ENCODE data around the gene POLN.

POLN gene

GRCh38 chr4:2241410-2242353 lies at the start of gene POLN, which contains the start of gene HAUS3:
TSS of gene POLN (minus strand) at chr4:2242121. CDS start at chr4:2229231, 12,890 bp downstream.
TSS of gene HAUS3 (minus strand) at chr4:2242121. CDS start at chr4:2240946, 1,175 bp downstream.
- DNase-seq (ENCODE audit: low read depth, low spot score): no peak

GRCh38 chr4:2290974-2291704 lies 49.2 kb upstream of the POLN start:
- DNase-seq (ENCODE audit: low read depth, low spot score): no peak

DNA sequence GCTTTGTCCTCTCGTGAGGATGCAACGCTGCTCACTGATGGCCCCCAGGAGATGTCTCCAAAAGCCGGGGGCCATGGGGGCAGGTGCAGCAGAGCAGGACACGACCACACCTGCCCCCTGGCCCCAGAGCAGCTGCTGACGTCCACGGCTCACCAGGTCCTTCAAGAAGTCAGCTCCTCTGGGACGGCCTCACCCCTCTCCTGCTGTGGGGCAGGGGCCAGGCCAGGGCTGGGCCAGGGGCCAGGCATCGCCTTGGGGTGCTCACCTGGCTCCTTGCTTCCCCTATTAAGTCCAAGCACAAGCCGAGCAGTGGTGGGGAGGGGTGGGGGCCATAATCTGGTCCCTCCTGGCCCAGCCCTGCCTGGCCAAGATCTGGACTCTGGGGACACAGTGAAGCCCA lies 48.6 kb upstream of the POLN start:
- no peak for DNase-seq (ENCODE audit: low read depth, low spot score)

- DNase-seq (ENCODE audit: low read depth, low spot score): no peak
Measured at GRCh38 chr4:2289955-2290333, 48.0 kb upstream of the POLN start.

DNA sequence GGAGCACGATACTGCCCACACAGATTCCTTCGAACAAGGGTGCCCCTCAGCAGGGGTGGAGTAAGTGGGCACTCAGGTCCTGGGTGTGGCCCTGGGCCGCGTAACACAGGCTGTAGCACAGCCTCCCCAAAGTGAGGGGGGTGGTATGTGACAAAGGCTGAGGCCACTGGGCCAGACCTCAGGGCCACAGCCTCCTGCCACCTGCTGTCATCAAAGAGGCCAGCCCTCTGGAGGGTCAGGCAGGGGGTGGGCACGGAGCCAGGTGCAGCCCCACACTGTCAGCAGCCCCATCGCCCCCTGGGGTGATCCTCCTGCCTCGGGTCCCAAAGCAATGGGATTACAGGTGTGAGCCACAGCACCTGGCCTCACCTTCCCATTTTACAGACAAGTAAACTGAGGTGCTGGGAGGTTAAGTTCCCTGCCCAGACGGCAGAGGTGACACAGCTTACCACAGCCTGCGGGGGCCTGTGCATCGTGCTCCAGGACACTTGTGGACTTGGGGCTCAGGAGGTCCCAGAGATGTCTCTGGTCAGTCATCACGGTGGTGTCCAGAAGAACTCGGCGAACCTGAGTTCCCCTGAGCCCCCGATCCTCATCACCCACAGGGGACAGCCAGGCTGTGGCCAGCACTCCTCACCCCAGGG lies 47.5 kb upstream of the POLN start:
- no peak for DNase-seq (ENCODE audit: low read depth, low spot score)

DNA sequence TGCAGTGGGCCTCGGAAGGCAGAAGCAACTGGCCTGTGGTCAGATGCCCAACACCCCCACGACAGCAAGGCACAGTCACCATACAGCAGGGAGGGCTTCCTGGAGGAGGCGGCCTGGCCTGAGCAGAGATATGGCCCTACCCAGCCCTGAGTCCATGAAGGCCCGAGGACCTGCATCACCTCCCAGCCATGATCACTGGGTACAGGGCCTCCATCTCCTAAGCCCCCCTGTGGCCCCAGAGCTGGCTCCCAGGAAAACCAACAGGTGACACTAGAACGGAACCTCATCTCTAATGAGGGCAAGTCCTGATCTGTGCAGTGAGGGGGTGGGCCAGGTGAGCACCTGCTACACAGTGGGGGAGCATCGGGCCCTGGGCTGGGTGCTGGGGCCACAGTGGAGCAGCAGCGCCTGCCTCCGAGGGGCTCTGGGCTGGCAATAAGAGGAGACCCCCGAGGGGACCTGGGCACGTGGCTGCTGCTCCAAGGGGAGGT lies 46.2 kb upstream of the POLN start:
- no peak for DNase-seq (ENCODE audit: low read depth, low spot score)

DNA sequence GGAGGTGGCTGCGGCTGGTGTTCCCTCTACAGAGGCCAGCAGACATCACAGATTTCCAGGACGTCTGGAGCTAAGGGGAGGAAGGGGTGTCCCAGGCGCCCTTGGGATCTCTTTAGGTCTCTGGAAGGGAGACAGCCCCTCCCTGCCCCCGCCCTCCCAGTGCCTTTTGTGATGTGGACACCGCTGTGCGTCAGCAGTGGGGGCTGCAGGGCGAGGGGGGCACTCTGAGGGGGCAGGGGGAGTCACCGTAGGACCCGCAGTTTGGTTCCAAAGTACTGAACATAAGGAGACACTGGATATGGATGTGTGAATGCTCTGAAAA lies 45.6 kb upstream of the POLN start:
- no peak for DNase-seq (ENCODE audit: low read depth, low spot score)

DNA sequence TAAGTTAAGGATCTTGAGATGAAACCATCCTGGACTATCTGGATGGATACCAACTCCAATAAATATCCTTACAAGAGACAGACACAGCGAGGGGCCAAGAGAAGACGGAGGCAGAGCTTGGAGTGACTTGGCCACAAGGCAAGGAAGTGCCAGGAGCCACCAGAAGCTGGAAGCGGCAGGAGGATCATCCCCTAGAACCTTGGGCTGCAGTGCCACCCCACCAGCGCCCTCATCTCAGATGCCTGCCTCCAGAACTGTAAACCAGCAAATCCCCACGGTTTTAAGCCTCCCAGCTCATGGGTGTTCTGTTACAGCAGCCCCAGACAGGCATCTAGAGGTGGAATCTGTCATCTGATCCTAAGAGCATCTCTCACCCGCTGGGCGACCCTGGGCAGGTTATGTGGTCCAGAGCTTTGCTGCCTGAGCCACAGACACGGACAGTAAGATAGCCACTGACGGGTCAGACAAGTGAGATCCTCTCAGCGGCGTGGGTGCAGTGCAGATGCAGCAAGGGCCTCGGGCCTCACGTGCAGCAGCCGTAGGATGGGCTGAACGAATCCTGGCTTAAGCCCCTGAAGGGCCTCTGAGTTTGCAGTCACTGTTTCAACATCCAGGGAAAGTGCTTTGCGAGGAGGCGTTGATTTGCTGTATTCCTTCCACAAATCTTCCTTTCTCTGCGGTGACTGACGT lies 45.1 kb upstream of the POLN start:
- no peak for DNase-seq (ENCODE audit: low read depth, low spot score)

DNA sequence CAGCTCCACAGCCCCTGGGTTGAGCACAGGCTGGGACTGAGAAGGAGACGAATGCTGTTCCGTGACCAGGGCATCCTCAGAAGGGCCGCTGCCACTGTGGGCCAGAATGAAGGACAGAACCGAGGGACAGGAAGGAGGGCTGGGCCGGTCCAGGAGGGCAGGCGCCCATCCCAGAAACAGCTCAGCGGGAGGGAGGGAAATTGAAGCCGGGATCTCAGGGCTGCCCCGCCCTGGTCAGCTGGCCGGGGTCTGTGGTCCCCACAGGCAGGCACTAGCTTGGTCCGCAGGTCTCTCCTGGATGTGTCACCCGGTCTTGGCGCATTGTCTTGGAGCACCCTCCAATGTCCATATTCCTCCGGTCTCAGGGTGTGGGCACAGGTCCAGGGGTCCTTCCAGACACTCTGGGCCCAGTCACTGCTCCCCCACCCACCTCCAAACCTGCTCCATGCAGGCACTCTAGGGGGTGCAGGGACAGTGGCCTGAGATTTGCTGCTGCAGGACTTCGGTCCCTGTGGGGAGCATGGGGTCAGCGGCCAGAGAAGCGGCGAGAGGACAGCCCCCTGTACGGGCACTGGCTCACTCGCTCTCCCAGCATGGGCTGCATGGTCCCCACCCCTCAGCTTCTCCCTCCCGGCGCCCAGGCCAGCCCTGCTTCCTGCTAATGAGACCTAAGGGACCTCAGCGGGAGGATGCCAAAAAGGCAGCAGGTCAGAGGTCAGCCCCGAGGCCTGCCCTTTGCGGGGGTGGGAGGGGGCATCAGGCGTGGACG lies 43.9 kb upstream of the POLN start:
- no peak for DNase-seq (ENCODE audit: low read depth, low spot score)

- no peak for DNase-seq (ENCODE audit: low read depth, low spot score)
Measured at GRCh38 chr4:2284934-2285612, 43.2 kb upstream of the POLN start.

- no peak for DNase-seq (ENCODE audit: low read depth, low spot score)
Measured at GRCh38 chr4:2284161-2284933, 42.4 kb upstream of the POLN start.

DNA sequence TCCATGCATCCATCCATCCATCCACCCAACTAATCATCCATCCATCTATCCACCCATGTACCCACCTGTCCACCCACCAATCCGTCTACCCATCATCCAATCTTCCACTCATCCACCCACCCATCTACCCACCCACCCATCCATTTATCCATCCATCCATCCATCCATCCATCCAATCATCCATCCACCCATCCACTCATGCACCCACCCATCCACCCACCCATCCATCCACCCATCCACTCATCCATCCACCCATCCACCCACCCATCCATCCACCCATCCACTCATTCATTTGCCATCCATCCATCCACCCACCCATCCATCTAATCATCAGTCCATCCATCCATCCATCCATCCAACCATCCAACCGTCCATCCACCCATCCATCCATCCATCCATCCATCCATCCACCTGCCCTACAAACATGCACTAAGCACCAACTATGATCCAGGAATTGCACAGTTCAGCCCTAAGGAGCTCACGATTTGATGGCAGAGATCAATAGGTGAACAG lies 41.3 kb upstream of the POLN start:
- no peak for DNase-seq (ENCODE audit: low read depth, low spot score)

DNA sequence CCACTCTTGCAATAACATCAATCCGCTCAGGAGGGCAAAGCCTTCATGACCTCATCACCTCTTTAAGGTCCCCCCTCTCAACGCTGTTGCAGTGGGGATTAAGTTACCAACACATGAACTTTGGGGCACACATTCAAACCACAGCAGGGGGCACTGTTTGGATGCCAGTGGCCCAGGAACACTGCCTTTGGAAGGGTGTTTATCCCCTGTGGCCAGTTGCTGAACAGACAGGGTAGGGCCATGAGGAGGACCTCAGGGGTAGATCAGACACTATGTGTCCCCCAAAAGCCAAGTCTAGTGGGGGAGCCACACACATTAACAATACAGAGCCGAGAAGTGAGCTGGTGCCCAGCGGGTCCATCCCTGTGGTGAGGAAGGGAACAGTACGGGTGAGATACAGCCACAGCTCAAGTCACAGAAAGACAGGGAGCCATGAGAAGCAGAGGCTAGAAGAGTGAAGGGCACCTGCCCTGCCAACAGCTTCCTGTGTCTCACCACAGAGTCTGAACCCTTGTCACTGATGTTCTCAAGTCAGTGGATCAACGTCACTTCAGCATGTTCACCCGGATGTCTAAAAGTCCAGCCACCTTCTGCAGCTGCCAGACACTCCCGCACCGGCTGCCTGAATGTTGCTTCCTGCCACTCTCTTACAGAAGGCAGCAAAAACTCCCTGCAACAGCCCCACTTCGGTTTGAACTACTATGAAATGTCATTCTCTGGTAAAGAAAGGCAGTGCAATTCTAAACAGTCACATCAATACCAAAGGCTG lies 39.8 kb upstream of the POLN start:
- DNase-seq (ENCODE audit: low read depth, low spot score): no peak

DNA sequence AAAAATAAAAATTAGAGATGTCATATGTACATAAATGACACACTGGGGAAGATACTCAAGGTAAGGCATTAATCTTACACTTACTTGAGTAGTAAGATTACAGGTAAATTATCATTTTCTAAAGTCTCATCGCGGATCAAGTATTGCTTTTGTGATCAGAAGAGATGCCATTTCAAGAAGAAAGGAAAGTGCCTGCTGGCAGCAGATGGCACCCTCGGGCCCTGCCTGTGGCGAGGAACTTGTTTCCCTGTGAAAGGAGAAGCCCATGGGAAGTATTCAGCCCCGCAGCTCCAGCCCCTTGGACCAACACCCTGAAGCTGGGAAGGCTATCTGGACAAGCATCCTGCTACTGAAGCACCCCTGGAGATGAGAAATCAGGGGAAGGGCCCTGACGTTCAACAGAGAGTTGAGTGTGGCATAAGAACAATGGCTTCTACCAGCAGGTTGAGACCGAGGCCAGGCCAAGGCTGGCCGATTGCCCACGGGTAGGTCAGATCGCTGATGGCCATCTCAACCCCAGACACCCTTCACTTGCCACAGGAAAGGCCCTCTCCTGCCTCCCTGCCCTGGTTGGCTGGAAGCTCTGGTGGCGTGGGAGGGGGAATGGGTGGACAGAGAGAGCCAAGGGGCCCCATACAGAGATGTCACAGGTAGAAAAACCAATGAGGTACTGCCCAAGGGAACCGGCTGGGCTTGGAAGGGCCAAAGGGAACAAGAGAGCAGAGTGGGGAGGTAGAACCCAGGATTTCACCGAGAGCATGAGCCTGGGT lies 38.8 kb upstream of the POLN start:
- no peak for DNase-seq (ENCODE audit: low read depth, low spot score)

DNA sequence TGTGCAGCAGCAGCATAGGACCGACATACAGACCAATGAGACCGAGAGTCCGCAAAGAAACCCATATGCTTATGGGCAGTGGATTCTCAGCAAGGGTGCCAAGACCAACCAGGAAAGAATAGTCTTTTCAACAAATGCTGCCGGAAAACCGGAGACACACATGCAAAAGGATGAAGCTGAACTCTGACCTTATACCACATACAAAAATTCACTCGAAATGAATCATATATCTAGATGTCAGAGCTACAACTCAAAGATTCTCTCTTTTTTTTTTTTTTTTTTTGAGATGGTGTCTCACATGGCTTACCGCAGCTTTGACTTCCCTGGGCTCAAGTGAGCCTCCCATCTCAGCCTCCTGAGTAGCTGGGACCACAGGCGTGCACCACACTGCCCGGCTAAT lies 36.0 kb upstream of the POLN start:
- no peak for DNase-seq (ENCODE audit: low read depth, low spot score)

DNA sequence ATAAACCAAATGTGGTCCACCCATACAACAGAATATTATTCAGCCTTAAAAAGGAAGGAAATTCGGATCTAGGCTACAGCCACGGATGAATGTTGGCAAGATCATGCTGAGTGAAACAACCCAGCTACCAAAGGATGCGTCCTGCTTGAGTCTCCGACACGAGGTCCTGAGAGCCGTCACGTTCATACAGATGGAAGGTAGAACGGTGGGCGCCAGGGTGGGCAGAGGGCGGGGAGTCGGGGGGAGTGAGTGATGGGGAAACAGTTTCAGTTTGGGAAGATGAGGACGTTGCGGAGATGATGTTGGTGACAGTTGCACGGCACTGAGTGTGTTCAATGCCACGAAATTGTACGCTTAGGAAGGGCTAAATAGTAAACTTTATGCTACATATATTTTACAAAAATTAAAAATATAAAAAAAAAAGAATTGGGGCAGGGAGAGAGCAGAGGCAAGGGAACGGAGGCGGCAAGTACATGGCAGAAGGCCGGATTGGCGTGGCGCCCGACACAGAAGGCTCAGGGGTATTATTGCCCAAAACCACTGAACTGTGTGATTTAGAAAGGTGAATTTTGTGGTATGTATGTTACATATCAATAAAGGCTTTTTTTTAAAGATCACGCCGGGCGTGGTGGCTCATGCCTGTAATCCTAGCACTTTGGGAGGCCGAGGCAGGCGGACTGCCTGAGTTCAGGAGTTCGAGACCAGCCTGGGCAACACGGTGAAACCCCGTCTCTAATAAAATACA lies 34.8 kb upstream of the POLN start:
- DNase-seq (ENCODE audit: low read depth, low spot score): no peak

All from iPS DF 19.7 (cell line).